ENCODE results near the gene VSTM2B.

The VSTM2B gene

DNA sequence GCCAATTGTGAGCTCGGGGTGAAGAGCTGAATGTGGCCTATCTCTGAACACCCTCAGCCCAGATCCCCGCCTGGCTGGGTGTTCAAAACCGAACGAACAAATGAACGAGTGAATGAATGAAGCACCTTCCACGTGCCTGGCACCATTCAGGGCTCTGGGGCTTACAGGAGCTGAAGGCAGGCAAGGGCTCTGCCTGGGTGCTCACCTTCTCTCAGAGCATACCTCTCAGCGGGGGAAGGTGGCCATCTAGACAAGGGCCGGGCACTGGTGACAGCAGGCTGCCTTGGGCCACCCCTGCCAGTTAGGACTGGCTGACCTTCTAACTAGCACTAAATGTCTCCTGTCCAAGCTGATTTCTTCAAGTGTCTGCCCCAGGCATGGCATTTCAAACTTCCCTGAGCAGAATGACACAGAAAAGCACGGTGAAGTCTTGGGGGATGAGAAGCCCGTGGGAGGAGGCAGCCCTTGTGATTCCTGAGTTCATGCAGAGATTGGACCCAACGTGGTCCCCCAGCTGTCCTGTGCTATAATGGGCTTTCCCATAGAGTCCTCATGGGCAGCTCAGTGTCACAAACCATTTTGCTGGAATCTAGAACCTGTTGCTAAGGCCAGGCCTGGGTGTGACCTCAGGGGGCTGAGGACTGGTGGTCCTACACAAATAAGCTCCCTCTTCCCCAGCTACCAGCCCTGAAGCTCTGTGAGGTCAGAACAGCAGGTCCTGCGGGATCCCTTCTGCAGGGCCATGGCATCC lies 27.9 kb upstream of the VSTM2B start:
- no peak for DNase-seq

DNA sequence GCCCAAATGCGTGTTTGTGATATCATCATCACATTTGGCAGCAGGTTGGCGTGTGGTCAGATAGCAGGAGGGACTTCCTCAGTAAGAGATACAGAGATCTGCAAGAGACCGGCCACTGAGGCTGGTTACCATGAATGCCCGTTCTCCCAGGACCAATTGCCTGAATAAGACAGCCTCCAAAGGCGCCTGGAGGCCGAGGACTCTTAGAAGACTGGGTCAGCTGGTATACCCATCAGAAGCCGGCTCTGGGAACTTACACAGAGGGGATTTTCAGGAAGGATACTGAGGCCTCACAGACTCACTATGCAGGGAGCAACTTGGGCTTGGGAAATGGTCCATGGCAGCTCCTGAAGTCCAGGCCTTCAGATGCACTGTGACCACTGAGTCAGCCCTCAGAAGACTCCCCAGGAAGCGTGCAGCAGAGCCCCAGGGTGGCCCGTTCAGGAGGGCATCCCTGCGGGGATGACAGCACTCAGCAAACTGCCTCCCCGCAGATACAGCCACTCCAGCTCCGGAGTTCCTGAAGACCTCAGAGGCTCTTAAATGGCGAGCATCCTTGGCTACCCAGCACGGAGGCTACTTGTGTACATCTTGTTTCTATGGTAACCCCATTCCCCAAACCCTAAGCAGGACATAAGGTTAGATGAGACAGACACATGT lies 26.4 kb upstream of the VSTM2B start:
- DNase-seq, result no peak

DNA sequence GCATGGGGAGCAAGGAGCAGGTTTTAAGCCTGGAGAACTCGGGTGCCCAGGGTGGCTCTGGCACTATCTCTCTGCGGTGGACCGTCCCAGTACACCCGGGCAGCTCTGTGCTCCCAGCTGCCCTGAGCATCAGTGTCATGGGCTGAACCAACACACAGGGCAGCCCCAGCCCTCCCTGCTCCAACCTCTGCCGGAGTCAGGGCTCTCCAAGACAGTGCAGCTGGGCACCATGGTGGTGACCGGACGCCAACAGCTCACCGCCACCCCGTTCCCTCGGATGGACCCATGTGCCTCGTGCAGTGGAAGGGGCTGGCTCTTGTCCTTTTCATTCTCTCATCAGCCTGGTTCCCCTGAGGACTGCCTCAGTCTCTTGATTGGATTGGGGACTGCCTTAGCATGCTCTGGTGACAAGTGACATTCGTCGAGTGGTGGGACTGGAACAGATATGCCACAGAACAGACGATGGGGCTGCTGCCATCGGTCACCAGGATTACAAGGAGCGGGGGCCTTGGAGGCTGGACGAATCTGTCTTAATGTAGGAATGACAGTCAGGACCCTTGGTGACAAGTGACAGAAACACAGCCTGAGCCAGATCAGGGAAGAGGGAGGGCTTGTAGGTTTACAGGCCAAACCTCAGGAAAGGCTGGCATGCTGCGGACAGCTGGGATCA lies 25.7 kb upstream of the VSTM2B start:
- no peak for DNase-seq

DNA sequence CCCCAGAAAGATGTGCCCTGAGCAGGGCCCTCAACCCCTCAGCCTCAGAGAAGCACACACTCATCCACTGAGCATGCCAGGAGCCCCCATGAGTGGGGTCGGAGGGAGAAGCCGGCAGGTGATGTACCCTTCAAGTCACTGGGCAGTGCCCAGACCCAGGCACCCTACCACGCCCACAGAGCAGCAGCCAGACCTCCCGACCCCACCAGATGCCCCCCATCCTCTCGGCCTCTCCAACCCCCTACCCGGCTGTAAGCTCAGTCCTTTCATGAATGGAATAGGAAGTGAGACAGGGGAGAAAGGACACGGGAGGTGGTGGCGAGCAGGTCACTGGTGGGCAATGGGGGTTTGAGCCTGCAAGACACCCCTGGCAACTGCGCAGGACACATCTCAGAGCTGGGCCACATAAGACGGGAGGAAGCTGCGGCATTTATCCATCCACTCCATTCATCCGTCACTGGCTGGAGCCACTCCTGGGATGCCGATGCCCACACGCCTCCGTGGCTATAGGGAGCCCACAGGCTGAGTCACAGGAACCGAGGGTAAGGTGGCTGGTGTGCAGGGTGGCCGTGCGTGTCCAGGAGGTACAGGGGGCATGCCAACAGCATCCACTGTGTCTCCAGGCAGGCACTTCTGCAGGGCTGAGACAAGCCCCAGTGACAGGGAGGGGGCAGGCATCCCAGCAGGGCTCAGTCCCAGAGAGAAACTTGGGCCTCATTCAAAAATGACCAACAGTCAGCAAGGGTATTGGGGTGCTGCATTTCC lies 23.8 kb upstream of the VSTM2B start:
- DNase-seq, result no peak

DNA sequence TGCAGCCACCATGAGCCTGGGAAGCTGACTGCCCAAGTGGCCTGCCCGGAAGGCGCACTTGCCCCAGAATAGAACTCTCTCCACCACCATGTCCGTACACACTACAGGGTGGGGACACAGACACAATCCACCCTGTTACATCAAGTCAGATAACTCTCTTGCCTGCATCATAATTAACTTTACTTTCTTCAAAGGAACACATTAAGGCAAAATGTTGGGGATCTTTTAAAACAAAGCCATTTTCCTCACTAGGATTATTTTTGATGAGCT lies 23.3 kb upstream of the VSTM2B start:
- DNase-seq, result no peak

DNA sequence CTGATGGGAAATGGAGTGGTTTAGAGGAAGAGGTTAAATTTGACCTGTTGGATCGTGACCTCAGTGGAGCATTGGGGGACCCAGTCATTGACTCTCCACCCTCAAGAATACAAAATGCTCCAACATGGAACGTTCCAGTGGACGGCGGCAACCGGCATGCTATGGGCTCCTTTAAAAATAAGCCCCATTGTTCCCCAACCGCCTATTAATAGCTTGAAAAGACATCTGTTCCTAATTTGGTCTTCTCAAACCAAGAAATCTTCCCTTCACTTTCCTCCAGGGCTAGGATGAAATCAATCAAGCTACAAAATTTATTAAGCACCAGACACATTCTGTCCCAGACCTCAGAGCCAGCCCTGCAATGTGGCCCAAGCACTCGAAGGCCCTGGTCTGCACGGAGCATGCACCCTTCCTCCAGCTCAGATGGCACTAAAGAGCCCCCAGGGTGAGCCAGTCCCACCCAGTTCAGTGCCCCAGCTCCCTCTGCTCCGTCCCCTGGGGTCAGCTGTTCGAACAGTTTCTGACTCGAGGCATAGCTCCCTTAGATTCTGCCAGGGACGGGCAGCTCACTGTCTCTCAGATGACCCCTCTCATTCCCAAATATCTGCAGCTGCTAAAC lies 22.5 kb upstream of the VSTM2B start:
- DNase-seq, result no peak

DNA sequence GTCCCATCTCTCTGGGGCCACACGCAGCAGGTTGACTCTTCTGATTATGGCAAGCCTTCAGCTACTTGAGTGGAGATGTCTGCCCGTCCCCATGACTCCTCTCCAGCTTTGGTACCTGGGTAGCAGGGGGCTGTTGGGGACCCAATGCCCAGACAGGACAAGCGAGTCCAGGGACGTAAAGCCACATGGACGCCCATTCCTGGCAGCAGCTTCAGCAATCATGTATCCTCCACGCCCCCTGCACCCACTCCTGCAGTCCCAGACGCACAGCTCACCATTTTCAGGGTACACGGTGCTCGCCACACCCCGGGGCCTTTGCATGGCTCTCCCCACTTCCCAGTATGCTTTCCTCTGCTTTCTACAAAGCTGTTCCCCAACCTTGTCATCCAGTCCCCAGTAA lies 22.0 kb upstream of the VSTM2B start:
- no peak for DNase-seq

DNA sequence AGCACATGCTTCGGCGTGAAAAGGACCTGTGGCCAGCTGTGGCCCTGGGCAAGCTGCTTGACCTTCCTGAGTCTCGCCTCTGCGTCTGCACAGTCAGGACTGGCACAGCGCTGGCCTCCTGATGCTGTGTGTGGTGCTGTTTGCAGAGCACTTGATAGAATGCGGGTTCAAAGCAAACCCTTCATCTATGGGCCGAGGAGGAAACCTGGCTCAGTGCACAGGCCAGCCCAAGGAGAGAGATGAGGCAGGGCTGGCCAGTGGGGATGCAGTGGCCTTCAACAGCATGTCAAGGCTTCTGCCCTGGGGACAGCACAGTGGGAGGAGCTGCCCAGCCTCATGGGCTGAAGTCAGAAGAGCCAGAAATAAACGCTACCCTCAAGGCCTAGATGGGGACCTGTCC lies 21.3 kb upstream of the VSTM2B start:
- DNase-seq, result no peak

DNA sequence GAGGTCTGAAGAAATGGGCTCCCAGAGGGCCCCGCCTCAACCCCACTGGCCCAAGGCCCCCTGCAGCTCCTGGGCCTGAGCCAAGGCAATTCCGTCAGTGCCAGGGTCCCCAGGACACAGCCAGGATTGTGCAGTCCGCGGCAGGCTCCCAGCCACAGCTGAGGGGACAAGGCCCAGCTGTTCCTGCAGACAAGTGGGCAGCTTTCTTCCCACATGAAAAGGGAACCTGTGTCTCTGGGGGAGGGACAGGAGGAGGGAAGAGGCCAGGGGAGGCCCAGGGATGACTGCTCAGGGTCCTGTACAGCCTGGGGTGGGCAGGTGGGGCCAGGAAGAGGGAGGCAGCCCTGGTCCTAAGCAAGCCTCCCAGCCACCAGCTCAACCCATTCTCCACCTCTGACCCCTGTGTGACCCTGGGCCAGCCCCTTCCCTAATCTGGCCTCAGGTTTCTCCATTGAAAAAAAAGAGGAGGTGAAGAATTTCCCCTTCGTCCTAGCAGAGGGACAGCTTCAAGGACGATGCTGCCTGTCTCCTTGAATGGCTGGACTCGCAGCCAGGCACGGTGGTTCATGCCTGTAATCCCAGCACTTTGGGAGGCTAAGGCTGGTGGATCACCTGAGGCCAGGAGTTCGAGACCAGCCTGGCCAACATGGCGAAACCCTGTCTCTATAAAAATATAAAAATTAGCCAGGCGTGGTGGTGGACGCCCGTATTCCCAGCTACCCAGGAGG lies 20.5 kb upstream of the VSTM2B start:
- no peak for DNase-seq

DNA sequence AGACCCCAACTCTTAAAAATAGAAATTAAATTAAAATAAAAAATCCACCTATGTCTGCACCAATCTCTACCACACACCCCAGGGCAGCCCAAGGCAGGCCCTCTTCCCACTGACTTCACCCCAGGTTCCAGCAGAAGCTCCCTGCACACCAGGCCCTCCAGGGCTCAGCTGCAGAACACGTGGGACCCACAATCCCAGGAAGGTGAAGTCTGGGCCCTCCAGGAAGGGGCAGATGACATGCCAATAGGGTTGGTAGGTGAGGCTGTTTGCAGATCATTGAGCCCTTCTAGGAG lies 19.2 kb upstream of the VSTM2B start:
- DNase-seq, result no peak

DNA sequence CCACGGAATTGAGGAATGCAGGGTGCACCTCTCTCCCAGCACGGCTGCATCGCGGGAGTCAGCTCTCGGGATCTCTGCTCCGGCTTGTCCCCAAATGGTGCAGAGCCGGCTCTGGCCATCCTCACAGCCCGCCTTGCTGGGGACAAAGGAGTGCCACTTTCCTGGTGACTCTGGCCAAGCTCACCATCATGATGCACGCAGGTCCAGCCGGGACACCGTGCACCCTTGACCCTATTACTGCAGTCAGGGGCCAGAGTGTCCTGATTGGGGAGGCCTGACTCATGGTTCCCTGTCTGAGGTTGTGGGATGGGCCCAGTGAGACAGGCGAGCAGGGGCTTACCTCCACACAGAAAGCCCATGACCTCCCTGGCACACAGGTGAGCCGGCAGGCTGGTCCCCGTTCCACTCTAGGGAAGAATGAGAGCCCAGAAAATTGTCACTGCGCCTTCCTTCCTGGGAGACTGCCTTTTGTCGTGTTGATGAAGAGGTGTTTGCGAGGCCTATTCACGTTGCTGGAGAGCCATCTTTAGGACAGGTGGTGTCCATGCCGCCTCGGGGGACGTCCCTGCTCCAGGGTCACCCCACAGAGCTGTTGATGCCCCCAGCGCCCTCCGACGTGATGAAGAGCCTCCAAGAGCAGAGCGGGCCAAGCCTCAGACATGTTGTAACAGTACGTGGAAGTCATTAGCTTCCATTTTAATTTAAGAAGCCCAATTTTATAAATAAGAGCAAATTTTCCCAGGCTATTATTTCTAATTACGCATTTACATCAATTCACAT lies 18.5 kb upstream of the VSTM2B start:
- DNase-seq, result no peak

DNA sequence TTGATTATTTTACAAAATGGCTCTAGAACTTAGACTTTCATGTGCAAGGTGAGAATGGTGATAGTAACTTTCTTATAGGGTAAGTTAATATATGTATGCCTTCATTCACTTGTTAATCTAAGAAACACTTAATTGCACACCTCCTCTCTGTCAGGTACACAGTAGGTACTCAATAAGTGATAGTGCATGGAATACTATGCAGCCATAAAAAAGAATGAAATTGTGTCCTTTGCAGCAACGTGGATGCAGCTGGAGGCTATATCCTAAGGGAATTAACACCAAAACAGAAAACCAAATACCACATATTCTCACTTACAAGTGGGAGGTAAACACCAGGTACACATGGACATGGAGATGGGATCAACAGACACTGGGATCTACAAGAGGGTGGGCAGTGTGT lies 17.6 kb upstream of the VSTM2B start:
- DNase-seq, result no peak

DNA sequence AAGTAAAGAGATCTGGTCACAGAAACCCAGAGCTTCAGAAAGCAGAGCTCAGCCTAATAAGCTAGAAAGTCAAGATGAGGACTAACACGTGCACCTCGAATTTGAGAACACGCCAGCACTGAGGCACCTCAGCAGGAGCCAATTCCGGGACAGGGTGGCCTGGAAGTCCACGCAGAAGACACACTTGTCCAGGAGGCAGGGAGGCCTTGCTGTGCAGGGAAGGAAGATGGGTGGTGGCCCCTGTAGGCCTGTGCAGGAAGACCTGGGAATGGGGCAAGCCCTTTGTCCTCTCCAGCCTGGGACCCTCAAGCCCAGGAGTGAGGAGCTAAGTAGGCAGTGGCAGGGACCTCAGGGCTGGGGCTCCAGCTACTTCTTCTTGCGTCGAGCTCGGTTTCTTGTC lies 16.3 kb upstream of the VSTM2B start:
- DNase-seq, result no peak

DNA sequence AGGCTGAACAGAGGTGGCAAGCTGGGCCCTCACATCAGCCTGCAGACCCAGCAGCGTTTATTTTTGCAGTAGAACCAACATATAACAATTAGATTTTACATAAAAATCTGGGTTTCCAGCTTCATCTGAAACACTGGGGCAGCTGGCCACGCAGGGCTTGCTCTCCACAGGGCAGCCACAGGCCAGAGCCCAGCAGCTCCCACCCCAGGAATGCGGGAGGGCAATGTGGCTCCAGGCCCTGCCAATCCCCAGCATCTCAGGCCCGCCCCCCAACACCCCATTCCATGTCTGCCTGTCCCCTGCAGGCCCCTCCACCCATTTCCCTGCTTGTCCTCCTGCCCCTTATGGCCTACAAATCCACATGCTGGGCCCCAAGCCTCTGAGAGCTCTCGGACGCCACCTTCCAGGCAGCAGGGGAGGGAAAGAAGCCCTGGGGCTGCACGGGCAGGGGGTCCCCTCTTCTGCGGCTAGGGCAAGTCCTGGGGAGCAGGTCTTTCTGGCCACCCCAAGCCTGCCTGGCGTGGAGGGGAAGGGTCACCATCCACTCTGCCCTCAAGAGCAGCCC lies 15.0 kb upstream of the VSTM2B start:
- DNase-seq, result no peak

DNA sequence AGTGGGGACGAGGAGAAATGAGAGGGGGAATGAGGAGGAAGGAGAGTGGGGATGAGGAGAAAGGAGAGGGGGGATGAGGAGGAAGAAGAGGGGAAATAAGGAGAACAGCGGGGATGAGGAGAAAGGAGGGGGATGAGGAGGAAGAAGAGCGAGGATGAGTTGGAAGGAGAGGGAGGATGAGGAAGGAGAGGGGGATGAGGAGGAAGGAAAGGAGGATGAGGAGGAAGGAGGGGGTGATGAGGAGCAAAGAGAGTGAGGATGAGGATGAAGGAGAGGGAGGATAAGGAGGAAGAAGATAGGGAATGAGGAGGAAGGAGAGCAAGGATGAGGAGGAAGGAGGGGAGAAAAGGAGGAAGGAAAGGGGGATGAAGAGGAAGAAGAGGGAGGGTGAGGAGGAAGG lies 14.0 kb upstream of the VSTM2B start:
- DNase-seq, result no peak

DNA sequence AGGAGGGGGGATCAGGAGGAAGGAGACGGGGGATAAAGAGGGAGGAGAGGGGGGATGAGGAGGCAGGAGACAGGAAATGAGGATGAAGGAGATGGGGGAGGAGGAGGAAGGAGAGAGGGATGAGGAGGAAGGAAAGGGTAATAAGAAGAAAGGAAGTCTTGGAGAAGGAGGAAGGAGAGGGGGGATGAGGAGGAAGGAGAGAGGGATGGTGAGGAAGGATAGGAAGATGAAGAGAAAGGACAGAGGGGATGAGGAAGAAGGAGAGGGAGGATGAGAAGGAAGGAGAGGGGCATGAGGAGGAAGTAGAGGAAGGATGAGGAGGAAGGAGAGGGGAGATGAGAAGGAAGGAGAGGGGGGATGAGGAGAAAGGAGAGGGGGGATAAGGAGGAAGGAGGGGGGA lies 13.0 kb upstream of the VSTM2B start:
- DNase-seq, result no peak

DNA sequence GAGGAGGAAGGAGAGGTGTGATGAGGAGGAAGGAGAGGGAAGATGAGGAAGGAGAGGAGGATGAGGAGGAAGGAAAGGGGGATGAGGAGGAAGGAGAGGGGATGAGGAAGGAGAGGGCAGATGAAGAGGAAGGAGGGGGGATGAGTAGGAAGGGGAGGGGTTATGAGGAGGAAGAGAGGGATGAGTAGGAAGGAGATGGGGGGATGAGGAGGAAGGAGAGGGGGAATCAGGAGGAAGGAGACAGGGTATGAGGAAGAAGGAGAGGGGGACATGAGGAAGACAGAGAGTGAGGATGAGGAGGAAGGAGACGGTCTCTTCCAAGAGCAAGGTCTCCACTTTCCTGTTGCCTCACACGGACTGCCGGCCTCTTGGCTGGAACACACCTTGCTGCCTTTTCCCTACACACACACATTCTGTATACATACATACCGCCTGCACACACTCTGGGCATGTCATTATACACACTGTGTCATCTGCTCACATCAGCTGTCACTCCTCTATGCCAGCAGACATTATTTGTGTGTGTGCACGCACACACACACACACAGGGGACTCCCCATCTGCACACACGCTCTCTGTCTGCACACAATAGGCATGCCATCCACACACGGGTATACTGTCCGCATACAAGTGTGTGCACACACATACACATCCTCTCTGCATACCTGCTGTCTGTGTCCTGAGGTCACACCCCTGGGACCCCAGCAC lies 11.1 kb upstream of the VSTM2B start:
- no peak for DNase-seq

DNA sequence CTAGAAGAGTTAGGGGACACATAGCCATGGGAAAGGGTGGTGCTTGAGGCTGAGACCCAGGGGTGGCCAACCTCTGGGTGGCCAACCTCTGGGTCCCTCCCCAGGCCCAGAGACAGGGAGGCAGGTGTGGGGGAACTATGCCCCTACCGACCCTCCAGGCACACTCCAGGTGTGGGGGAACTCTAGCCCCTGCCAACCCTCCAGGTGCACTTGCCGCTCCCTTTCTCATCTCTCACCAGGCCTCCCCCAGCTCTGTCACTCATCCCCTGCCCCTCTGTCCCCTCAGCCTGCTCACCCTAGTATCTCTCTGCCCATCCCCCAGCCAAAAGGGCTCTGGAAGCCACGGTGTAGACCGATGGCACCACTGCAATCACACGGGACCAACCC lies 10.6 kb upstream of the VSTM2B start:
- DNase-seq, result no peak

DNA sequence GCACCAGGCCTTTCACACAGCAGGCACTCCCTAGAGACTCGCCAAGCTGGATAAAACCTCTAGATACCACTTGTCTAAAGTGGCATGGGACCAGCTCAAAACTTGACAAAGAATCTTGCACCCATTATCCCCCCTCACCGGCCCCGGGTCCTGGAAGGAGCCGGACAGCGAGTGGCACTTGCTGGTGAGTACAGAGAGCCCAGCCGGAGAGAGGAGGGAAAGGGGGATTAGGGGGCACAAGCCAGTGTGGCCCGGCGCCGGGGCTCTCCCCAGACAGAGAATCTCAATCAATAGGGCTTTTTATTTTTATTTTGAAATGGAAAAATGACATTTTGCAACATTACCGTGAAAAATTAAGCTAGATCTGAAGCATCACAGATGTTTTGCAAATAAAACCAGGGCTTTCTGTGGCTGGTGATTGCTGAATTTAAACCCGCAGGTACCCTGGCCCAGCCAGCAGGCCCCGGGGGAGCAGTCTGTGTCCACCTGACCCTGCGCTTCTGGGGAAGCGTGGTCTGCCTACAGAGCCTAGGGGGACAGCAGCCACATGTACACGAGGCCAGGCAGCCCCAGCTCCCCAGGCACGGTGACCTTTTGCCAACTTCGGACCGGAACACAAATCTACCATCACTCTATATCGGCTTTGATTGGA lies 10.0 kb upstream of the VSTM2B start:
- DNase-seq, result no peak

DNA sequence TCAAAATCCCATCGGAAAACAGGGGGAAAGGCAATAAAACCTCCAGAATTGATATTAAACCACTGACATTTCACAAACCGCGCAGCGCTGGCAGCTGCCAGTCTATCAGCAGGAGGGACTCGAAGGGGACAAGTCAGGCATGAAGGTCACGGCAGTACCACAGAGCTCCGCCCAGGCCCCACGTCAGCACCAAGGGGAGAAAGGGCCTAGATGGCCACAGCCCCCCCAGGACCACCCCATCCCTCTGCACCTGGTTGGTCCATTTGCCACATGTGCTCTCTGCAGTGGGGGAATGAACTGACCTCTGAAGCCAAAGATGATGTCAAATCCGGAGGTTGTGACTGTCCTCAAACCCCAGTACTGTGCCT lies 9.5 kb upstream of the VSTM2B start:
- no peak for DNase-seq

Measured in activated CD4-positive, alpha-beta T cell treated with anti-CD3 and anti-CD28 coated beads for 1 hour (primary cell).